GM20000 (cell line): Measurements from ENCODE around the gene CLCNKB.

ENCODE experiments used
- DNase-seq: peaks from one replicate; pipeline ENCODE4 v3.0.0; 2012; ENCODE audit warnings: low spot score
- CTCF ChIP-seq: IDR thresholded peaks from 2 replicates; pipeline ENCODE4 v1.5.1; 2012; ENCODE audit warnings: mild to moderate bottlenecking, control low read depth; ENCODE audit errors: extremely low read depth, missing control alignments

Gene CLCNKB

DNA sequence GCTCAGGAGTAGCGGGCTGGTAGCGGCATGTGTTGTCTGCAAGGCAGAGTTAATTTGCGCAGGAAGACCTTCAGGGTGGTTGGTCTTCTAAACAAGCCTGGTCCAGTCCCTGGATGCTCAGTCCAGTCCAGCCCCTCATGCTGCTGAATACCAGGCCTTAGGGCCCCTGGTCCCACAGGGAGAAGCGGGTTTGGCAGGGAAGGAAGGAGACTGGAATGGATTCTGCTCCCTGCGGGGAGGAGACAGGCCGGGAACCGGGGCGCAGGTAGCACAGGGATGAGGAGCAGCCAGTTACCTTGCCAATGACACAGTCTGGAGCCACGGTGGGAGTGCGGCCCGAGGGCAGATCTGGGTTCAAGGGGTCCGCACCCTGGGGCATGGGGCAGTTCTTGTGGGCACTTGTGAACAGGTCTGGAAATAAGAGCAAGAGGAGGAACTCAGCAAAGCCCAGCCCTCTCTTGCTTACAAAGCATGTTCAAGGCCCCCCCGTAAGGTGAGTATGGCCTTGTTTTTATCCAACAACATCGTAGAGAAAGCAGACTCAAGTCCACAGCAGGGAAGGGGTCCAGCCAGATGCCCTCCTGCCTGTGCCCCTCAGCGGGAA, 19.7 kb downstream of the CLCNKB start:
- DNase-seq, result no peak
- no peak for TF ChIP-seq CTCF

GRCh38 chr1:16063921-16064320, 20.3 kb downstream of the CLCNKB start:
- DNase-seq, result no peak
- no peak for TF ChIP-seq CTCF

DNA sequence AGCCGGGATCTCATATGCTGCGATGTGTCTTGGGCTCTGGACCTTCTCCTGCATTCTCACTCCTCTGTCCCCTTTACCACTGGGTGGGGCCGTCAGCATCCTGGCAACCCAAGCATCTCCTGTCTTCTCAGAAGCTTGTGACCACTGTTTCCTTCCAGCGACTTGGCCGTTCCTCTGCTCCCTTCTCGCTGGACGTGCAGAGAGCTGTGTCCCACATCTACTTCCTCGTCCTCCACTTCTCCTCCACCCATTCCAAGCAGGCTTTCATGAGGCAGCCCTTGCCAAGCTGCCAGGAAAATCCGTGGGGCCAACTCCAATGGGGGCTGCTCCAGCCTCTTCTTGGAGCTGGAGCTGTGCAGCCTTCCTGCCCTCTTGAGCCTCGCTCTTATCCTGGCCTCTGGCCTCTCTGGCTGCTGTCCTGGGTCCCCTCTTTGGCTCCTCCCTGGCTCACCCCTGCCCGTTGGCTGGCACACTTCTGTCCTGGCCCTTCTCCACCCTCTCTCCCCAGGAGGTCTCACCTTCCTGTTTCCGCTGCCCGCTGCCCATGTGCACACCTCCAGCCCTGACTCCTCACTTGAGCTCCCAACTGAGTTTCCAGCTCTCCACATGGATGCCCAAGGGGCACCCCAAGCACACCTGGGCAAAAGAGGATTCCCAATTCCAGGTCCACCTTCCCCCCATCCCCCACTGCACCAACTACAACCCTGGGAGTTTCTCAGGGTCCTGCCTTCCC, 21.1 kb downstream of the CLCNKB start:
- no peak for DNase-seq
- TF ChIP-seq CTCF, result no peak

- TF ChIP-seq CTCF, result no peak
- DNase-seq, result no peak
These were observed 21.6 kb downstream of the CLCNKB start for GRCh38 chr1:16065269-16065576.

- no peak for TF ChIP-seq CTCF
- DNase-seq, result no peak
These were observed 22.7 kb downstream of the CLCNKB start for GRCh38 chr1:16066245-16066644.

DNA sequence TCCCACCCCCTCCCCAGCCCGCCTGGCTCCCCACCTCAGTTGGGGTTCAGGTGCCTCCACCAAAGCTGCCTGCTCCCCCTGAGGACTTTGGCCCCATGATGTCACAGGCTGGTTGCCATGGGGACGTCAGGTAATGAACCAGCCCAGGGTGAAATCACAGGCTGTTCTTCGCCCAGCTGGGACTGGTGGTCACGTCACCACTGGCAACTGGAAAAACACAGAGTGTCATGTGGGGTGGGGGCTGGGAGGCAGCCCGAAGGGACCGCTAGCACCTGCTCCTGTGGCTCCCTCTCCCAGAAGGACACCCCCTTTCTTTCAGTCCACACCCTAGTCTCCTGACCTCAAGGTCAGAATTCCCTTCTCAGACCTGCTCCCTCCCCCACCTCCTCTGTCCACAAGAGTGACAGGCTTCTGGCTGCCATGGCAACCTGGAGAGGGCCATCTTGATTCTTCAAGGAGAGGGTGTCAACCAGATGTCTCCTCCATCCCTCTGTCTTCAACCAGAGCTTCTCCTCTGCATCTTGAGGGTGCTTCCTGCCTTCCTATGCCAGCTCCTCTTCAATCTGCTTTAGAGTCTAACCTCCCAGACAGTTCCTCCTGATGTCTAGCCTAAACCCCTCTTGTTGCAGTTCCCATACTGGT, 23.7 kb downstream of the CLCNKB start:
- TF ChIP-seq CTCF, result no peak
- no peak for DNase-seq

DNA sequence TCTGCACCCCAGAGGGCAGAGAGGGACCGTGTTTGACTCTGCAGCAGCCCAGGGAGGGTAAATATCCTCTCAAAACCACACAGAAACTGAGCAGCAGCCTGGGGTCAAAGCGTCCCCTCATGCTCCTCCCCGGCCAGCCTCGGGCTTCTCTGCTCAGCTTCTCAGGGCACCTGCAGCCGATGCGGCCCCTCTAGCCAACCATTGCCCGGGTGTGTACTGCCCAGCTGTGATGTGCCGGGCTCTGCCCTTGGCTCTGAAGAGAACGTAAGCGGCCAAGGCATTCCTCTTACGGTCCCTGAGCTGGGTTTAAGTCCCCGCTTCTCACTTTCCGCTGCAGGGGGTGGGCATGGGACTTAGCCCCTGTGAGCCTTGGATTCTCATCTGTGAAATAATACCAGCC, 24.4 kb downstream of the CLCNKB start:
- DNase-seq, result no peak
- TF ChIP-seq CTCF, result no peak
